ENCODE measurements around the gene MLLT3.

Gene MLLT3

DNA sequence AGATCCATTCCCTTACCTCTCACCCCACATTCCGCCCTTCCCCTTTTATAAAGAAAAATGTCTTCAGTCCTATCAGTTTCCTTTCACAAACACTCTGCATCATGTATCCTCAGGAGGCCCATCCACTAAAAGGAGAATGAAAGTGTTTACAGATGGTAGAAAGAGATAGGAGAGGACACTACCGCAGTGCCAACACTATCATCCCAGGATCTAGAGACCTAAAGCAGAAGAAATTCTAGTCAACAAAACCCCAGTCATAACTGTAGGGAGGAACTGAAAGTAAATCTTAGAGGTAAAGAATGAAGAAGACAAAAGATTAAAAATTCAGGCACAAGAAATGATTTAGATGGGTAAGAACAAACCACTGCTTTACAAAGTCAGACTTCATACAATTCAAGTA, 114.1 kb downstream of the MLLT3 start:
- DNase-seq = no peak

DNA sequence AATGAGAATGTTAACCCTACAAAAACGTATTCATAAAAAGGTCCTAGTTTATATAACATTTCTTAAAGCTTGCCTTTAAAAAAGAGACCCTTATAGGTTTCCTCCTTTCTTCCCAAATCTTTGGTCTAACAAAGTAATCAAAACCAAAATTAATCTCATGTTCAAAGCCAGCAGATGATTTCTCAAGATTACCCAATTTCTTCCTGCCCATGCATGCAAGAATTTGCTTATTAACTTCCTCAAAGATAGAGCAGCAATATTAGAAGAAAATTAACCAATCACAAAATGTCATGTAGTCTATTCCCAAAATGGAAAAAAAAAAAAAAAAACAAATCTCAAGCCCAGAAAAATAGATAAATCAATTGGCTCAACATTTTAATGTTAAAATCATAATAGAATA, 114.9 kb downstream of the MLLT3 start:
- DNase-seq = no peak

- no peak for DNase-seq
Observed at GRCh38 chr9:20506099-20506900, 116.0 kb downstream of the MLLT3 start.

DNA sequence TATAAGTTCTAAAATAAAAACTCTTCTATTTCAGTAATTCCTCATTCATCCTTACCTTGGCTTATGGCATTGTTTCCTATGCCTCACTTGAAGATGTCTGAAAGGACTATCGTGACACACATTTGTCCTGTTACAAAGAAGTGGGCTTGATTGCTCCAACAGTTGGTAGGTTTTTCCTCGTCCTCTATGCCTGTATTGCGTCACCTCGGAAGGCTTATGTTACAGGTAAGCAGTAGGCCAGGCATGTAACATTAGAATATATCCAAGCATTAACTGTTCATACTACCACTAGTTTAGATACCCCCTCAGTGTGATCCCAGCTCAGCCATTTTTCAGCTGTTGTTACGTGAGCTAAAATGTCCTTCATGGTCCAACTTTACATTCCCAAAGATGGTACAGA, 116.7 kb downstream of the MLLT3 start:
- no peak for DNase-seq

DNA sequence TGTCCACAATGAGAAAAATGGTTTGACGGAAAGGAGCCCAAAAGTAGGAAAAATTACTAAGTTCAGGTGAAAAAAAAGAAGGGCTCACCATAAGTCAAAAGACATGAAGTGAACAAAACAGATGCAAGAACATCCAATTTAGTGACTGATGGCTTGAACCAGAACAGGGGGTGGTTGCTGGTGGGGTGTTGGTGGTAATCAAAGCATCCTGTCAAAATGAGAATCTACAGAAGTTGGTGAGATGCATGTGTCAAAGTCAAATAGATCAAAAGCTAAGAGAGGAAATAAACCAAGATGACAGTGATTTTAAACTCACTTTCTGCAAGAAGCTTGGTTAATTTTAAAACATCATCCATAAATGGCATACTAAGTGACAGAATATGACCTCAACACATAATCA, 117.4 kb downstream of the MLLT3 start:
- DNase-seq = no peak

GRCh38 chr9:20500101-20500500, 122.2 kb downstream of the MLLT3 start:
- no peak for DNase-seq

GRCh38 chr9:20499013-20499412, 123.3 kb downstream of the MLLT3 start:
- no peak for DNase-seq

DNA sequence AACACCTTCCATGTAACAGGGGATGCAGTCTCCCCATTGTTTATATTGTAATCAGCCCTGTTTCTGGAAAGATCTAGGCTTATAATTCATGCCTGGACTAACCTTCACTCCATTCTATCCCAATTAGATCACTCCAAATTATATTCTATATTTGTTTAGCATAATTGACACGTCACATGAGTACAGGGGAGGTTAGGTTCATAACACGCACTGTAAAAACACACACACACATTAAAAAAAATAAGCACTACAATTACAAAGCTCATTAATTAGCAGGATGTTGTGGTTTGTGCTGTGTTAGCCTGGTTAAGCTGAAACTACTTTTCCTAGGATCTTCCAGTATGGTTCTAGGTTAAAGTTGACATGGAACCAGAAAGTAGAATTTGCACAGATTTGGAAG, 126.0 kb downstream of the MLLT3 start:
- no peak for DNase-seq

DNA sequence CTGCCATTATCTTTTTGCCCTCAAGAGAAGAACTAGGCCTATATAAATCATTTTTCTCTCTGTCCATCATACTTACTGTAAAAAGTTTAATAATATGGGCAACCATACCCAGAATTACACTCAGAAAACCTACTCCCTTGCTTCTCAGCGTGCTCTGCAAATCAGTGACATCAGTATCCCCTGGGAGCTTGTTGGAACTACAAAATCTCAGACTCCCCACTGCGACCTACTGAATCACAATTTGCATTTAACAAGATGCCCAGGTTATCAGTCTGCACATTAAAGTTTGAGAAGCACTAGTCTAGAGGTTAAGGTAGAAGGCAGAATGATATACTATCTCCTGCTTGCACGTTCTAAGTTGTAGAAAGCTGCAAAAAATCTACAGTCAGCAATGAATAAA, 127.2 kb downstream of the MLLT3 start:
- no peak for DNase-seq

GRCh38 chr9:20494035-20494434, 128.3 kb downstream of the MLLT3 start:
- no peak for DNase-seq

DNA sequence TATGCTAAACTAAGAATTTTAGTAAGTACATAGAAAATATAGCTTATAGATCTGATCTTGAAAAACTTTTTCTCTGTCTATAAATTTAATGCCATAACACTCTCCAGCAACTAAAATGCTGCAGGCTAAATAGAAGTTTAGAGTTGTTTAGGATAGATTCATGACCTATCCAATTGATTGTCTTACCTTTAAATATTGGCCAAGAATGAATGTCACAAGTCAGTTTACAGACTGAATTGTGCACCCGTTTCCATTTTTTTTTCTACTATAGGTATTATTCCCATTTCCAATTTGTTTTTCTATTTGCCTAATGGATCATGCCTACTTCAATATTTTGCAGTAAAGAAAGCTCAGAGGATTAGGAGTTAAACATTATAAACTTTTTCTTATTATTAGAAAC, 129.5 kb downstream of the MLLT3 start:
- no peak for DNase-seq

DNA sequence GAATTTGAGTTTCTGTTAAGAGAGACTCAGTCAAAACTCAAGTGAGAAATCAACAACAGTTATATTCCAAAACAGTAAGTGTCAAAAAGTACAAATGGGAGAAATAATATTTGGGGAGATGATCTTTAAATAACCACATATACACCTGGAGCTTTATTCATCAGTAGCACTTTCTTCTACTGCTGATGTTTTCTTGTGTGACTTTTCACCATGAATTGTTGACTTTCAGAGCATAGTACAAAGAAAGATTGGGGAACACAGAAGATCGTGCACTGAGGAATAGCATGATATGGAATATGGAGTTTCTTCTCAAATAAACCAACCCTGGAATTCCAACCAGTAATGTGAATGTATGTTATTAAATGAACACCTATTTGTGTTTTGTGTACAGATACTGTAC, 130.7 kb downstream of the MLLT3 start:
- DNase-seq = no peak

DNA sequence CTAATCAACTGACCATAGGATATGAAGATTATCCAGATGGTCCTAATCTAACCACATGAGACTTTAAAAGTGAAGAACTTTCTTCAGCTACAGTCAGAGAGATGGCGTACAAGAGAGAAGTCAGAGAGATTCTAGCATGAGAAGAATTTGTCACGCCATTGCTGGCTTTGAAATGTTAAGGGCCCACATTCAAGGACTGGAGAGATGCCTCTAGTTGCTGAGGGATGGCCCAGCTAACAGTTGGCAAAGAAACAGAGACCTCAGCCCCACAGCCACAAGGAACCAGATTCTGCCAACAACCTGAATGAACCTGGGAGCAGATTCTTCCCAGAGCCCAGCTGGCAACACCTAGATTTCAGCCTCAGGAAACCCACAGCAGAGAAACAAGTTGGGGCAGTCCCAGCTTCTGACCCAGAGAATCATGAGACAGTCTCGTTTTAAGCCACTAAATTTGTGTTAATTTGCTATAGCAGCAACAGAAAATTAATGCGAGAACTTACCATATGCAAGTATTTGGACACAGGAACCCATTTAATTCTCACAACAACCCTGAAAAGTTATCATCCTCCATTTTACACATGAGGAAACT, 132.0 kb downstream of the MLLT3 start:
- DNase-seq = no peak

DNA sequence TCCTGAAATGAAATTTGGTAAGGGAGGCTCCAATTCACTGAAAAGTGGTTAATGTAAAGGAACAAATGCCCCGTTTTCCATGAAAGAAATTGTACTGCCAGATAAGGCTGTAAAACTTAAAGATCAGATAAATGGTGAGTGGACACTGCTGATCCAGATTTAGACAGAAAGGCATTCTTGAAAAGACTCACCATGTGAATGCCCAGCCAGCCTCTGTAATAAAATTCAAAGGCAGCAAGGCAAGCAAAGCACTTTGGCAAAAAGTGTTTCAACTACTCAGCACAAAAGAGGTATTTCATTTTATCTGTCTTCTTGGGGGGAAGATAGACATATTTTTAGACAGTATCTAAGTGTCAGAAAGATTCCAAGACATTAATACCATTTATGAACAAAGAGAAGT, 133.6 kb downstream of the MLLT3 start:
- no peak for DNase-seq

- DNase-seq = no peak
Observed at GRCh38 chr9:20486552-20486951, 135.7 kb downstream of the MLLT3 start.

DNA sequence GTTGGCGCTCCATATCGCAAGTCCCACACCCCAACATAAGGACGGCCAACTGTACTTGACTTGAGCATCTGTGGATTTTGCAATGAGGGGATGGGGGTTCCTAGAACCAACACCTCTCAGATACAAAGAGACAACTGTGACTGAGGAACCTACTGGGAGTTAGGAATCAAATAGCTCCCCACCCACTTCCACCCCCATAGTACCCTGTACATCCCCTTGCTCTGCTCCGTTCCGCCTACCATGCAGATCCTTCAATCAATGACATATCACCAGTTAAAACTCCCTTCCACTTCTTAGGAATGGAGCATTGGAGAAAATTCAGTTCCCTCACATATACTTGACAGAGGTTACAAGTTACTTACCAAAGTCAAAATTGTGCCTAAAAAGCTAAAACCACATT, 140.9 kb downstream of the MLLT3 start:
- no peak for DNase-seq

GRCh38 chr9:20480249-20480648, 142.1 kb downstream of the MLLT3 start:
- DNase-seq = no peak

DNA sequence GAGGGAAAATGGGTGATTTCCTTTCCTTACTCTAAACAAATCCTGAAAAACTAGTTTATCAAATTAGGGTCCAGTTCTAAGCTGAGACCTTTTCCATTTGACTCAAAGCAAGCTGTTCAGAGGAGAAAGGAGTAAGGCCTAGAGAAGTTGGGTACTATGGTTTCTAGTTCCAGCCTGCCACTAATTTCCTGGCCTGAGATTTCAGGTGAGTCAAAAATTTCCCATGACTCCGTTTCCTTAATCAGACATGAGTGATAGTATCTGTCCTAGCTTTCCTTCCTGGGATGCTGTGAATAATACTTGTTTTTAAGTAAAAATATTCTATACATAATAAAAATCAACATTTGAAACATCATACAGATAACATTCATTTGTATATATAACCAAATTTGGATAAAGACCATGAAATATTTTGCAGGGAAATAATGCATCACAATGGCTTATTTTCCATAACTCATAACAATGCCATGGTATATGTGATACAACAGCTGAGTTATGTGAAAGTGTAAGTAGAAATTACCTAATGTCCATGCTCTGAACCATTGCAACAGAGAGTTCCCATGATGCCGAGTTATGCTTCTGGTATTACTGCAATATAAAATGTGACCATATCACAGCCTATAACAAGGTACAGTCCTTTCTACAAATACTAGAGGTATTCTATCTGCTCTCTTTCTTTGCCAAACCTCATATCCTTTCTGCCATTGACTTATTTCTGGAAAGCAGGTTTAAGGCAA, 142.7 kb downstream of the MLLT3 start:
- no peak for DNase-seq

GRCh38 chr9:20478786-20479185, 143.5 kb downstream of the MLLT3 start:
- no peak for DNase-seq

- DNase-seq = no peak
Observed at GRCh38 chr9:20477940-20478620, 144.2 kb downstream of the MLLT3 start.

- no peak for DNase-seq
Observed at GRCh38 chr9:20476912-20477521, 145.3 kb downstream of the MLLT3 start.

- DNase-seq = no peak
Observed at GRCh38 chr9:20474496-20474895, 147.8 kb downstream of the MLLT3 start.

- DNase-seq = no peak
Observed at GRCh38 chr9:20473515-20474013, 148.7 kb downstream of the MLLT3 start.
